IMR-90 (cell line): ENCODE results near the gene RNF212. TPM values are rescaled to one million over a fixed set of nuclear protein-coding genes. Genes with fewer than 3 reads are reported as not detected.

Experiments
- ATAC-seq: fragments of 200-7000 bp; cut with Tn5 transposase; 2 replicates; pipeline ENCODE4 v1.9.1; 2020; ENCODE audit warnings: low read depth, mild to moderate bottlenecking, moderate library complexity
- BruUV-seq: library from RNA; stranded (reverse); fragments of 400-500 nt; replicated peaks from 2 replicates; lab custom pipeline; 2021; lab: Mats Ljungman, UMichigan
- CTCF ChIA-PET: fragments of 300-600 bp; formaldehyde crosslinking; extraction: SDS; loops from one replicate; lab custom pipeline; 2021; ENCODE audit warnings: antibody characterized with exemption; lab: Yijun Ruan, JAX
- POLR2A ChIA-PET: fragments of 300-600 bp; sonication (Branson Sonifier 250); formaldehyde crosslinking; loops from one replicate; lab custom pipeline; 2022; ENCODE audit warnings: antibody characterized with exemption; ENCODE audit not compliant: unreplicated experiment; lab: Charles Lee
- DNase-seq: peaks from one replicate; pipeline ENCODE4 v3.0.0; 2013
- H2AFZ ChIP-seq: replicated peaks from 2 replicates; pipeline ENCODE3; 2013; ENCODE audit warnings: low read length, mild to moderate bottlenecking; ENCODE audit not compliant: poor library complexity
- H2AK5ac ChIP-seq: 2 replicates; pipeline ENCODE4 v1.6.1; 2013; ENCODE audit warnings: low read depth, low read length, inconsistent platforms
- H2AK9ac ChIP-seq: replicated peaks from 2 replicates; pipeline ENCODE3; 2013; ENCODE audit warnings: mild to moderate bottlenecking, low read depth, low read length, moderate library complexity; ENCODE audit not compliant: poor library complexity
- H2BK120ac ChIP-seq: 2 replicates; pipeline ENCODE4 v1.6.1; 2013; ENCODE audit warnings: low read depth, low read length, inconsistent platforms
- H2BK15ac ChIP-seq: 3 replicates; pipeline ENCODE4 v1.6.1; 2013; ENCODE audit warnings: low read depth, low read length, inconsistent platforms
- H2BK20ac ChIP-seq: 2 replicates; pipeline ENCODE4 v1.6.1; 2013; ENCODE audit warnings: low read depth, mild to moderate bottlenecking, inconsistent platforms, low read length, moderate library complexity
- H2BK5ac ChIP-seq: 2 replicates; pipeline ENCODE4 v1.6.1; 2013; ENCODE audit warnings: mild to moderate bottlenecking, low read depth, low read length, inconsistent platforms; ENCODE audit not compliant: poor library complexity, severe bottlenecking
- H3K14ac ChIP-seq: replicated peaks from 2 replicates; pipeline ENCODE4 v1.6.1; 2013; ENCODE audit warnings: low read depth, low read length, inconsistent platforms
- H3K18ac ChIP-seq: 2 replicates; pipeline ENCODE4 v1.6.1; 2013; ENCODE audit warnings: low read depth, low read length, control low read depth
- H3K23ac ChIP-seq: 2 replicates; pipeline ENCODE4 v1.6.1; 2013; ENCODE audit warnings: low read depth, low read length, inconsistent platforms
- H3K27ac ChIP-seq: 2 replicates; pipeline ENCODE4 v1.5.1; 2013; ENCODE audit warnings: mild to moderate bottlenecking, control low read depth, low read length; ENCODE audit not compliant: insufficient read depth
- H3K27me3 ChIP-seq: 2 replicates; pipeline ENCODE4 v1.6.1; 2013; ENCODE audit warnings: low read length; ENCODE audit not compliant: control insufficient read depth, insufficient read depth
- H3K36me3 ChIP-seq: 2 replicates; pipeline ENCODE4 v1.6.1; 2013; ENCODE audit warnings: low read length, mixed read lengths; ENCODE audit not compliant: control insufficient read depth, insufficient read depth
- H3K4ac ChIP-seq: 2 replicates; pipeline ENCODE4 v1.6.1; 2013; ENCODE audit warnings: low read depth, low read length, inconsistent platforms
- H3K4me1 ChIP-seq: 2 replicates; pipeline ENCODE4 v1.6.1; 2013; ENCODE audit warnings: low read length, mixed read lengths; ENCODE audit not compliant: control insufficient read depth, insufficient read depth
- H3K4me2 ChIP-seq: 2 replicates; pipeline ENCODE4 v1.6.1; 2013; ENCODE audit warnings: low read depth, mild to moderate bottlenecking, control low read depth, low read length, moderate library complexity
- H3K4me3 ChIP-seq: 2 replicates; pipeline ENCODE4 v1.5.1; 2013; ENCODE audit warnings: low read depth, mild to moderate bottlenecking, control low read depth, low read length, moderate library complexity; ENCODE audit not compliant: insufficient read depth
- H3K56ac ChIP-seq: 2 replicates; pipeline ENCODE4 v1.6.1; 2013; ENCODE audit warnings: low read length, inconsistent platforms; ENCODE audit not compliant: insufficient read depth; ENCODE audit errors: extremely low read depth
- H3K79me1 ChIP-seq, 2 experiments: 2 replicates each; pipeline ENCODE4 v1.6.1; 2013; ENCODE audit warnings: low read length in 2 of 2, inconsistent platforms in 1 of 2, low read depth in 1 of 2
- H3K9ac ChIP-seq: 2 replicates; pipeline ENCODE4 v1.6.1; 2013; ENCODE audit warnings: low read depth, low read length, control low read depth
- H3K9me1 ChIP-seq: 2 replicates; pipeline ENCODE4 v1.6.1; 2013; ENCODE audit warnings: low read length, inconsistent platforms; ENCODE audit not compliant: insufficient read depth
- H3K9me3 ChIP-seq: 2 replicates; pipeline ENCODE4 v1.6.1; 2013; ENCODE audit warnings: low read length; ENCODE audit not compliant: control insufficient read depth, insufficient read depth
- H4K20me1 ChIP-seq: 2 replicates; pipeline ENCODE4 v1.6.1; 2013; ENCODE audit warnings: low read length, inconsistent platforms; ENCODE audit not compliant: insufficient read depth
- H4K5ac ChIP-seq: 2 replicates; pipeline ENCODE4 v1.6.1; 2013; ENCODE audit warnings: mild to moderate bottlenecking, low read depth, low read length, control low read depth
- H4K8ac ChIP-seq, 2 experiments: 2 replicates each; pipeline ENCODE4 v1.6.1; 2013; ENCODE audit warnings: low read depth in 2 of 2, low read length in 2 of 2, control low read depth in 1 of 2, inconsistent platforms in 1 of 2
- H4K91ac ChIP-seq: 2 replicates; pipeline ENCODE4 v1.6.1; 2013; ENCODE audit warnings: low read depth, low read length, inconsistent platforms; ENCODE audit not compliant: insufficient read depth
- CHD1 ChIP-seq: IDR thresholded peaks from 2 replicates; pipeline ENCODE4 v1.6.1; 2012; ENCODE audit warnings: low read depth, low read length, improper control_type of control experiment
- NFE2L2 ChIP-seq: fragments of 150-350 bp; IDR thresholded peaks from 2 replicates; pipeline ENCODE4 v1.6.1; 2016; ENCODE audit warnings: low read depth, mild to moderate bottlenecking, low read length
- POLR2A ChIP-seq: IDR thresholded peaks from 2 replicates; pipeline ENCODE4 v1.6.1; 2012; ENCODE audit warnings: mild to moderate bottlenecking, low read depth, low read length
- USF2 ChIP-seq: fragments of 150-350 bp; IDR thresholded peaks from 2 replicates; pipeline ENCODE4 v1.6.1; 2017; ENCODE audit warnings: mild to moderate bottlenecking, antibody characterized with exemption, low read length, low read depth
- WGBS, 2 experiments: methylation state at CpG; one replicate each; pipeline versions ENCODE4 v1.1.5 to v1.1.7; 2013; ENCODE audit warnings: missing lambda C conversion rate in 2 of 2; ENCODE audit not compliant: insufficient read length in 1 of 2; ENCODE audit errors: extremely low coverage in 2 of 2; 5-methylcytosine and 5-hydroxymethylcytosine counted together
- dilution Hi-C: fragments of 300-500 bp; cut with HindIII; formaldehyde crosslinking; loops from one replicate; pipeline ENCODE4 v1.14.3; 2018; ENCODE audit warnings: low sequenced_read_pairs; ENCODE audit not compliant: unreplicated experiment
- in situ Hi-C: fragments of 300-500 bp; cut with MboI; formaldehyde crosslinking; loops from 3 replicates; pipeline ENCODE4 v1.14.3; 2019; ENCODE audit warnings: low sequenced_read_pairs, inconsistent platforms, mixed read lengths
- intact Hi-C: fragments of 100-400 bp; cut with micrococcal nuclease; formaldehyde crosslinking; loops from 2 replicates; pipeline ENCODE4 v1.10.0; 2022
- polyA plus RNA-seq, 3 experiments: library from polyadenylated mRNA; depleted of rRNA; stranded (reverse); fragments of >200 nt; gene quantifications; 2 replicates each; pipeline ENCODE4 v1.2.3, GENCODE V29; 2012; ENCODE audit warnings: low replicate concordance in 1 of 3
- total RNA-seq: library from RNA; depleted of rRNA; stranded (reverse); fragments of >200 nt; gene quantifications from 2 replicates; pipeline ENCODE4 v1.2.3, GENCODE V29; 2012

Gene RNF212
- total and polyA plus RNA-seq, 2 of the 4 experiments (the other 2 are of a cell fraction), result under 0.01 to 0.51 TPM

DNA sequence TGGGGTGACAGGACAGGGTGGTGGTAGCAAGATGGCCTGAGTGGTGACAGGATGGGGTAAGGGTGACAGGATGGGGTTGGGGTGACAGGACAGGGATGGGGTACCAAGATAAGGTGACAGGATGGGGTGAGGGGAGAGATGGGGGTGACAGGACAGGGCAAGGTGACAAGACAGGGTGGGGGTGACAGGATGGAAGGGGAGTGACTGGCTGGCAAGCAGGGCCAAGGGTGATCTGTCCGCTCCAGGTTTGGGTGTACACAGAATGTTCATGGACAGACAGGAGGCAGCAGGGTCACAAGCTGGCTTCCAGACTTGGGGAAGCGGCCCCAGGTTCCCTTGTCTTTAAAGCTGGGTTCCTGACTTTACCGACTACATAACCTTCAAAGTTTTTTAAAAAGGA, 23.3 kb downstream of the RNF212 start:
- no peak overlapping the region for H3K4ac ChIP-seq
- no peaks in the 10 kb centered on the region for H3K9me1 ChIP-seq
- no peak overlapping the region for H2BK20ac ChIP-seq
- no peak overlapping the region for H3K18ac ChIP-seq
- H2AFZ ChIP-seq, result no peak overlapping the region
- no peak overlapping the region for H3K14ac ChIP-seq
- H3K27me3 ChIP-seq, result peaks cover 33% of the 10 kb centered on the region
- CTCF ChIA-PET, result no interaction called here
- no peak overlapping the region for H3K56ac ChIP-seq
- no peak overlapping the region for H4K5ac ChIP-seq
- no peak overlapping the region for H2AK9ac ChIP-seq
- TF ChIP-seq CHD1, result no peak
- no peak for TF ChIP-seq POLR2A
- TF ChIP-seq NFE2L2, result no peak
- TF ChIP-seq USF2, result no peak
- H3K36me3 ChIP-seq, result no peaks in the 10 kb centered on the region
- intact Hi-C loops, result no loop called here
- H3K79me1 ChIP-seq, result no peaks in the 10 kb centered on the region
- no peak overlapping the region for H2BK5ac ChIP-seq
- H4K8ac ChIP-seq, result no peak overlapping the region
- peaks cover 8% of the 10 kb centered on the region for H3K9me3 ChIP-seq
- H3K23ac ChIP-seq, result no peak overlapping the region
- POLR2A ChIA-PET, result no interaction called here
- H4K20me1 ChIP-seq, result no peaks in the 10 kb centered on the region
- no peak overlapping the region for H2BK120ac ChIP-seq
- dilution Hi-C loops, result no loop called here
- DNase-seq, result no peak
- no peaks in the 10 kb centered on the region for H3K4me1 ChIP-seq
- H3K9ac ChIP-seq, result no peak overlapping the region
- no peak for ATAC-seq
- no TSS peak for BruUV-seq
- no peak overlapping the region for H4K91ac ChIP-seq
- H3K4me2 ChIP-seq, result no peak overlapping the region
- H2AK5ac ChIP-seq, result no peak overlapping the region
- no peak overlapping the region for H3K27ac ChIP-seq
- H2BK15ac ChIP-seq, result no peak overlapping the region
- H3K4me3 ChIP-seq, result no peak overlapping the region
- in situ Hi-C loops, result no loop called here
- no CpG with 5 or more reads among the region's 3 CpGs for WGBS, 2 experiments
